Measurements from ENCODE around the gene ZNF473. TPM values are rescaled to one million over a fixed set of nuclear protein-coding genes. Genes with fewer than 3 reads are reported as not detected.

ZNF473 gene
- polyA plus RNA-seq, 2 of the 4 experiments (the other 2 are of a cell fraction): 6.9 to 17.0 TPM

GRCh38 chr19:50016225-50016807, 9.5 kb upstream of the ZNF473 start:
- Histone ChIP-seq H3K27ac (no peak overlapping the region), H3K4me3 (no peak overlapping the region), H3K4me2 (no peak overlapping the region), H3K9me3 (no peaks in the 10 kb centered on the region), H3K4me1 (peaks cover 10% of the 10 kb centered on the region; the same call in 2 of the 3 replicates)
- 75% methylated on average over 1 of the region's 1 CpG for WGBS (ENCODE audit: missing lambda C conversion rate)
- ChIA-PET POLR2A (no interaction called here), CTCF (interaction anchor here (0.6 to 4.6 kb wide), 3 partner anchors 18 to 32 kb away, joined by 3 to 18 read pairs (median 4); no protein-coding TSS in a partner anchor)
- no peak for FAIRE-seq
- TF ChIP-seq POLR2AphosphoS2 (conservative IDR thresholded peaks at IDR 0.05; ENCODE audit: low read length): no peak
- no peak for ATAC-seq
- no peak for DNase-seq (ENCODE audit: low read depth in 1 of 2, low spot score in 1 of 2)

DNA sequence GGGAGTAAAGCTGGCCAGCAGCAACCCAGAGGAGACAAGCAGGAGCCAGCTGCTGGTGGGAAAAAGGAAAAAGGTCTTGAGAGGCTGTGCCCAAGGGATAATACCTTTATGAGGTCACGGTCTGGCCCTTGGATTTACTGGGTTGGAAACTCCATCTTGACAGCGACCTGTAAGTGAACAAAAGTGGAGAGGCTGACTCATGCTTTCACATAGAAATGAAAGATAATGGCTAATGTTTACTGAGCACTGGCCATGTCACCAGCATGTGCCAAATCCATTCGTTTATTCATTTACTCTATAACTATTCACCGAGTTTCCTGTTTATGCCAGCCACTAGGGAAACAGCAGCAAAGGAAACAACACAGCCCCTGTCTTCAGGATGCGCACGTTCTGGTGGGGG, 5.3 kb upstream of the ZNF473 start:
- 53% methylated on average over 6 of the region's 6 CpGs for WGBS (ENCODE audit: missing lambda C conversion rate)
- Histone ChIP-seq H3K9me3 (no peaks in the 10 kb centered on the region), H3K4me2 (0 out of 3 replicates have a peak overlapping the region, but pooled peaks have one; percentile 11), H3K4me1 (peaks cover 17% of the 10 kb centered on the region), H3K4me3 (no peak overlapping the region), H3K27ac (no peak overlapping the region)
- ChIA-PET CTCF (interaction anchor here (1.0 to 1.2 kb wide), 2 partner anchors 37 to 83 kb away, joined by 3 read pairs; no protein-coding TSS in a partner anchor), POLR2A (no interaction called here)
- peak in 1 of 2 experiments; percentile 62 for DNase-seq (ENCODE audit: low read depth in 1 of 2, low spot score in 1 of 2)
- no peak for FAIRE-seq
- no peak for ATAC-seq
- no peak for TF ChIP-seq ZNF302 (CRISPR knock-in tag; IDR thresholded peaks at IDR 0.05)
- TF ChIP-seq NR3C1 (IDR thresholded peaks at IDR 0.05): no peak
- TF ChIP-seq FOSL2 (IDR thresholded peaks at IDR 0.05): no peak
- peak; percentile 26; the same call in 1 of the 2 replicates for TF ChIP-seq FOSL2 (CRISPR knock-in tag; IDR thresholded peaks at IDR 0.05)
- TF ChIP-seq POLR2A (IDR thresholded peaks at IDR 0.05; ENCODE audit: low read length): no peak
- TF ChIP-seq, protein P1, sequence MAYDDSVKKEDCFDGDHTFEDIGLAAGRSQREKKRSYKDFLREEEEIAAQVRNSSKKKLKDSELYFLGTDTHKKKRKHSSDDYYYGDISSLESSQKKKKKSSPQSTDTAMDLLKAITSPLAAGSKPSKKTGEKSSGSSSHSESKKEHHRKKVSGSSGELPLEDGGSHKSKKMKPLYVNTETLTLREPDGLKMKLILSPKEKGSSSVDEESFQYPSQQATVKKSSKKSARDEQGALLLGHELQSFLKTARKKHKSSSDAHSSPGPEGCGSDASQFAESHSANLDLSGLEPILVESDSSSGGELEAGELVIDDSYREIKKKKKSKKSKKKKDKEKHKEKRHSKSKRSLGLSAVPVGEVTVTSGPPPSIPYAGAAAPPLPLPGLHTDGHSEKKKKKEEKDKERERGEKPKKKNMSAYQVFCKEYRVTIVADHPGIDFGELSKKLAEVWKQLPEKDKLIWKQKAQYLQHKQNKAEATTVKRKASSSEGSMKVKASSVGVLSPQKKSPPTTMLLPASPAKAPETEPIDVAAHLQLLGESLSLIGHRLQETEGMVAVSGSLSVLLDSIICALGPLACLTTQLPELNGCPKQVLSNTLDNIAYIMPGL (CRISPR knock-in tag; IDR thresholded peaks at IDR 0.05; ENCODE audit: borderline replicate concordance): no peak
- TF ChIP-seq SREBF2 (IDR thresholded peaks at IDR 0.05): no peak

DNA sequence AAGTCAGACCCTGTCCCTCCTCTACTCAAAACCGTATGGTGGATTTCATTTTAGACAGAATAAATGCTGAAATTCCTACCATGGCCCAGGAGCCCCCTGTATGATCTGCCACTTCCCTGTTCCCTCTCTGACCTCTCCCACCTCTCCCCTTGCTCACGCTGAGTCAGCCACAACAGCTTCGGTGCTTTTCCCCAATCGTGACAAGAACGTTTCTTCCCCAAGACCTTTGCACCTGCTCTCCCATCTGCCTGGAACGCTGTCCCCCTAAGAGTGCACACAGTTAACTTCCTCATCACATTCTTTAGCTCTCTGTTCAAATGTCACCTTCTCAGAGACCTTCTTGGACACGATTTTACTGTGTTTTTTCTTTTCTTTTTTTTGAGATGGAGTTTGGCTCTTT, 3.0 kb upstream of the ZNF473 start:
- no peak overlapping the region for H3K4me2 ChIP-seq
- TF ChIP-seq ZC3H11A (IDR thresholded peaks at IDR 0.05): no peak
- TF ChIP-seq SREBF2 (IDR thresholded peaks at IDR 0.05): no peak
- no peak for TF ChIP-seq KDM5A (IDR thresholded peaks at IDR 0.05)
- no peak for TF ChIP-seq CTCF (IDR thresholded peaks at IDR 0.05)
- no peak for TF ChIP-seq NPAS2 (CRISPR knock-in tag; IDR thresholded peaks at IDR 0.05; ENCODE audit: borderline replicate concordance)
- TF ChIP-seq JUNB (IDR thresholded peaks at IDR 0.05): no peak
- TF ChIP-seq, protein P2, sequence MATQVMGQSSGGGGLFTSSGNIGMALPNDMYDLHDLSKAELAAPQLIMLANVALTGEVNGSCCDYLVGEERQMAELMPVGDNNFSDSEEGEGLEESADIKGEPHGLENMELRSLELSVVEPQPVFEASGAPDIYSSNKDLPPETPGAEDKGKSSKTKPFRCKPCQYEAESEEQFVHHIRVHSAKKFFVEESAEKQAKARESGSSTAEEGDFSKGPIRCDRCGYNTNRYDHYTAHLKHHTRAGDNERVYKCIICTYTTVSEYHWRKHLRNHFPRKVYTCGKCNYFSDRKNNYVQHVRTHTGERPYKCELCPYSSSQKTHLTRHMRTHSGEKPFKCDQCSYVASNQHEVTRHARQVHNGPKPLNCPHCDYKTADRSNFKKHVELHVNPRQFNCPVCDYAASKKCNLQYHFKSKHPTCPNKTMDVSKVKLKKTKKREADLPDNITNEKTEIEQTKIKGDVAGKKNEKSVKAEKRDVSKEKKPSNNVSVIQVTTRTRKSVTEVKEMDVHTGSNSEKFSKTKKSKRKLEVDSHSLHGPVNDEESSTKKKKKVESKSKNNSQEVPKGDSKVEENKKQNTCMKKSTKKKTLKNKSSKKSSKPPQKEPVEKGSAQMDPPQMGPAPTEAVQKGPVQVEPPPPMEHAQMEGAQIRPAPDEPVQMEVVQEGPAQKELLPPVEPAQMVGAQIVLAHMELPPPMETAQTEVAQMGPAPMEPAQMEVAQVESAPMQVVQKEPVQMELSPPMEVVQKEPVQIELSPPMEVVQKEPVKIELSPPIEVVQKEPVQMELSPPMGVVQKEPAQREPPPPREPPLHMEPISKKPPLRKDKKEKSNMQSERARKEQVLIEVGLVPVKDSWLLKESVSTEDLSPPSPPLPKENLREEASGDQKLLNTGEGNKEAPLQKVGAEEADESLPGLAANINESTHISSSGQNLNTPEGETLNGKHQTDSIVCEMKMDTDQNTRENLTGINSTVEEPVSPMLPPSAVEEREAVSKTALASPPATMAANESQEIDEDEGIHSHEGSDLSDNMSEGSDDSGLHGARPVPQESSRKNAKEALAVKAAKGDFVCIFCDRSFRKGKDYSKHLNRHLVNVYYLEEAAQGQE (IDR thresholded peaks at IDR 0.05): no peak
- TF ChIP-seq CEBPB (IDR thresholded peaks at IDR 0.05): no peak
- TF ChIP-seq, protein P3, sequence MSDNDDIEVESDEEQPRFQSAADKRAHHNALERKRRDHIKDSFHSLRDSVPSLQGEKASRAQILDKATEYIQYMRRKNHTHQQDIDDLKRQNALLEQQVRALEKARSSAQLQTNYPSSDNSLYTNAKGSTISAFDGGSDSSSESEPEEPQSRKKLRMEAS (IDR thresholded peaks at IDR 0.05): no peak
- TF ChIP-seq SMC3 (IDR thresholded peaks at IDR 0.05): no peak
- no peak for TF ChIP-seq ESRRA (IDR thresholded peaks at IDR 0.05; ENCODE audit: borderline replicate concordance, low read length)
- TF ChIP-seq KDM1A (IDR thresholded peaks at IDR 0.05; ENCODE audit: low read depth): no peak
- no peak for TF ChIP-seq MYC (IDR thresholded peaks at IDR 0.05; ENCODE audit: borderline replicate concordance, low read length)
- TF ChIP-seq POLR2AphosphoS2 (conservative IDR thresholded peaks at IDR 0.05; ENCODE audit: low read length): no peak
- TF ChIP-seq RARB (CRISPR knock-in tag; IDR thresholded peaks at IDR 0.05): no peak
- no peak for TF ChIP-seq CBX2 (IDR thresholded peaks at IDR 0.05; ENCODE audit: borderline replicate concordance, low read depth)
- no peak for TF ChIP-seq TFCP2L1 (CRISPR knock-in tag; IDR thresholded peaks at IDR 0.05)
- TF ChIP-seq PHF8 (IDR thresholded peaks at IDR 0.05; ENCODE audit: borderline replicate concordance, low read depth): no peak
- TF ChIP-seq FOXS1 (CRISPR knock-in tag; IDR thresholded peaks at IDR 0.05): no peak
- TF ChIP-seq FOSL2 (IDR thresholded peaks at IDR 0.05): no peak
- no peak for TF ChIP-seq FOSL2 (CRISPR knock-in tag; IDR thresholded peaks at IDR 0.05)
- DNase-seq (ENCODE audit: low read depth in 1 of 2, low spot score in 1 of 2): no peak
- ChIA-PET CTCF (interaction anchor here (1.0 to 1.4 kb wide), 3 partner anchors 36 to 85 kb away, joined by 3 to 7 read pairs (median 3); no protein-coding TSS in a partner anchor), POLR2A (no interaction called here)
- 77% methylated on average over 7 of the region's 7 CpGs for WGBS (ENCODE audit: missing lambda C conversion rate)
- FAIRE-seq: no peak
- peaks cover 11% of the 10 kb centered on the region for H3K9me3 ChIP-seq
- H3K4me3 ChIP-seq: no peak overlapping the region
- H3K4me1 ChIP-seq: peaks cover 20% of the 10 kb centered on the region
- no peak overlapping the region for H3K27ac ChIP-seq
- no peak for ATAC-seq

Measured in A549 (cell line).